Measurements from ENCODE around the gene ZBTB38.

Gene ZBTB38

GRCh38 chr3:141328286-141329166 is 39.8 kb upstream of the ZBTB38 start:
- H3K79me2 ChIP-seq (ENCODE audit: insufficient read depth, low read length), result no peaks in the 10 kb centered on the region
- DNase-seq (no peak), ATAC-seq (ENCODE audit: insufficient read depth, low read depth) (no peak)
- no peak overlapping the region for H2AFZ ChIP-seq (ENCODE audit: low read depth, low read length)
- H3K4me2 ChIP-seq (ENCODE audit: insufficient read depth, low read length), result no peak overlapping the region
- no peaks in the 10 kb centered on the region for H3K4me1 ChIP-seq (ENCODE audit: insufficient read depth, low read length)
- no peak overlapping the region for H3K9ac ChIP-seq (ENCODE audit: low read depth, low read length)
- no peak for TF ChIP-seq CTCF (IDR thresholded peaks at IDR 0.05; ENCODE audit: borderline replicate concordance, extremely low read depth, low read length, poor library complexity, severe bottlenecking)
- TF ChIP-seq EZH2 (IDR thresholded peaks at IDR 0.05; ENCODE audit: borderline replicate concordance, low read depth, low read length, severe bottlenecking), result no peak
- no peak overlapping the region for H3K4me3 ChIP-seq (ENCODE audit: low read depth in 1 of 2, low read length in 2 of 2)
- no peaks in the 10 kb centered on the region for H4K20me1 ChIP-seq (ENCODE audit: insufficient read depth, low read length)
- no peaks in the 10 kb centered on the region for H3K27me3 ChIP-seq (ENCODE audit: insufficient read depth, low read length, poor library complexity)
- H3K27ac ChIP-seq (ENCODE audit: low read length), result no peak overlapping the region
- H3K9me3 ChIP-seq (ENCODE audit: insufficient read depth, low read length, severe bottlenecking), result no peaks in the 10 kb centered on the region
- no peaks in the 10 kb centered on the region for H3K36me3 ChIP-seq (ENCODE audit: insufficient read depth, low read length)

GRCh38 chr3:141330235-141330634 is 38.1 kb upstream of the ZBTB38 start:
- H4K20me1 ChIP-seq (ENCODE audit: insufficient read depth, low read length), result no peaks in the 10 kb centered on the region
- H3K27ac ChIP-seq (ENCODE audit: low read length), result no peak overlapping the region
- H3K27me3 ChIP-seq (ENCODE audit: insufficient read depth, low read length, poor library complexity), result no peaks in the 10 kb centered on the region
- H3K9me3 ChIP-seq (ENCODE audit: insufficient read depth, low read length, severe bottlenecking), result no peaks in the 10 kb centered on the region
- H3K4me3 ChIP-seq (ENCODE audit: low read depth in 1 of 2, low read length in 2 of 2), result no peak overlapping the region
- no peak for ATAC-seq (ENCODE audit: insufficient read depth, low read depth)
- no peaks in the 10 kb centered on the region for H3K4me1 ChIP-seq (ENCODE audit: insufficient read depth, low read length)
- H2AFZ ChIP-seq (ENCODE audit: low read depth, low read length), result no peak overlapping the region
- no peak overlapping the region for H3K9ac ChIP-seq (ENCODE audit: low read depth, low read length)
- DNase-seq, result no peak
- no peak overlapping the region for H3K4me2 ChIP-seq (ENCODE audit: insufficient read depth, low read length)
- H3K36me3 ChIP-seq (ENCODE audit: insufficient read depth, low read length), result no peaks in the 10 kb centered on the region
- TF ChIP-seq EZH2 (IDR thresholded peaks at IDR 0.05; ENCODE audit: borderline replicate concordance, low read depth, low read length, severe bottlenecking) (no peak), CTCF (IDR thresholded peaks at IDR 0.05; ENCODE audit: borderline replicate concordance, extremely low read depth, low read length, poor library complexity, severe bottlenecking) (no peak)
- no peaks in the 10 kb centered on the region for H3K79me2 ChIP-seq (ENCODE audit: insufficient read depth, low read length)

GRCh38 chr3:141330718-141331376 is 37.5 kb upstream of the ZBTB38 start:
- Histone ChIP-seq H3K9me3 (ENCODE audit: insufficient read depth, low read length, severe bottlenecking) (no peaks in the 10 kb centered on the region), H3K4me2 (ENCODE audit: insufficient read depth, low read length) (no peak overlapping the region), H3K4me1 (ENCODE audit: insufficient read depth, low read length) (no peaks in the 10 kb centered on the region), H4K20me1 (ENCODE audit: insufficient read depth, low read length) (no peaks in the 10 kb centered on the region), H3K9ac (ENCODE audit: low read depth, low read length) (no peak overlapping the region), H3K4me3 (ENCODE audit: low read depth in 1 of 2, low read length in 2 of 2) (no peak overlapping the region), H3K36me3 (ENCODE audit: insufficient read depth, low read length) (no peaks in the 10 kb centered on the region), H3K27ac (ENCODE audit: low read length) (no peak overlapping the region), H3K79me2 (ENCODE audit: insufficient read depth, low read length) (no peaks in the 10 kb centered on the region), H3K27me3 (ENCODE audit: insufficient read depth, low read length, poor library complexity) (no peaks in the 10 kb centered on the region), H2AFZ (ENCODE audit: low read depth, low read length) (no peak overlapping the region)
- ATAC-seq (ENCODE audit: insufficient read depth, low read depth) (no peak), DNase-seq (no peak)
- TF ChIP-seq CTCF (IDR thresholded peaks at IDR 0.05; ENCODE audit: borderline replicate concordance, extremely low read depth, low read length, poor library complexity, severe bottlenecking) (no peak), EZH2 (IDR thresholded peaks at IDR 0.05; ENCODE audit: borderline replicate concordance, low read depth, low read length, severe bottlenecking) (no peak)
